Hematopoietic multipotent progenitor cell (in vitro differentiated cells): ENCODE data around the gene ABI3. TPM values are rescaled to one million over a fixed set of nuclear protein-coding genes. Genes with fewer than 3 reads are reported as not detected.
"Not testable (repeated sequence)": the region's sequence is repeated elsewhere in the genome, so short reads cannot be mapped to it uniquely, and the experiment has no call there.

Experiments
- DNase-seq, 3 donors: peaks; one replicate each; pipeline ENCODE4 v3.0.0-alpha.2; 2011 to 2015; ENCODE audit warnings: low read depth in 2 of 3, low spot score in 2 of 3
- total RNA-seq: library from RNA; depleted of rRNA; stranded (reverse); fragments of >200 nt; gene quantifications from one replicate; pipeline ENCODE4 v1.2.3, GENCODE V29; 2012

The ABI3 gene
- total RNA-seq, 1 donor: 0.54 TPM

DNA sequence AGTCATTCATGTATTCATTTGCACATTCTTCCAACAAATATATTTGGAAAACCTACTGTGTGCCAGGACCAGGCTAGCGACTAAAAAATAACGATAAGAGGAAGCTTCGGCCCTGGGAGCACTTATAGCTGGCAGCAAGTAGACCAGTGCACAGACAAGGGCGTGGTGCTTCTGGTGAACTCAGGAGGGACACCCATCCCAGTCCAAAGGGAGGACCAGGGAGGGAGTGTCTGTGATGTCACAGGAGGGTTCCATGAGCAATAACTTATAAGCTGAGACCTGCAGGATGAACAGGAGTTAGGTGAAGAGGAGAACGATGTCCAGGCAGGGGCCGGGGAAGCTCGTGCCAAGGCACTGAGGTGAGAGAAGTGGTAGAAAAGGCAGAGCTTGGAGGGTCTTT is 37.4 kb downstream of the ABI3 start:
- no peak for DNase-seq

- DNase-seq: no peak
Measured at GRCh38 chr17:49249292-49249794, 38.8 kb downstream of the ABI3 start.

GRCh38 chr17:49249890-49250522 is 39.5 kb downstream of the ABI3 start:
- no peak for DNase-seq

- DNase-seq: no peak
Measured at GRCh38 chr17:49252148-49252695, 41.7 kb downstream of the ABI3 start.

- no peak for DNase-seq
Measured at GRCh38 chr17:49254066-49254465, 43.6 kb downstream of the ABI3 start.

GRCh38 chr17:49255125-49255524 is 44.6 kb downstream of the ABI3 start:
- DNase-seq: peak in 1 of 3 donors; percentile 47

GRCh38 chr17:49258394-49258793 is 47.9 kb downstream of the ABI3 start:
- DNase-seq: no peak

DNA sequence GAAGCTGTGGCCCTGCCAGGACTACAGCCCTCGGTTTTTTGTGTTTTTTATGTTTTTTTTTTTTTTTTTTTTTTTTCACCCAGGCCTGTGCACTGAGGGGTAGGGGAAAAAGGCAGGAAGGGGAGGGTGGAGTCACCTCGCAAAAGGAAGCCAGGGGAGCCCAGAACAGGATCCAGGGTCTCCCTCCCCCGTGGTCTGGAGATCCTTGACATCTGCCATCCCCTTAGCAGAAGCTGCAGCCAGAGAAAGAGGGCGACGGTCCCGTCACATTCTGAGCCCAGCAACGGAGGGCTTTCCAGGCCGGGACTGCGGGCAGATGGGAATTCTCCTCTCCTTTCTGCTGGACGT is 49.1 kb downstream of the ABI3 start:
- DNase-seq: no peak

DNA sequence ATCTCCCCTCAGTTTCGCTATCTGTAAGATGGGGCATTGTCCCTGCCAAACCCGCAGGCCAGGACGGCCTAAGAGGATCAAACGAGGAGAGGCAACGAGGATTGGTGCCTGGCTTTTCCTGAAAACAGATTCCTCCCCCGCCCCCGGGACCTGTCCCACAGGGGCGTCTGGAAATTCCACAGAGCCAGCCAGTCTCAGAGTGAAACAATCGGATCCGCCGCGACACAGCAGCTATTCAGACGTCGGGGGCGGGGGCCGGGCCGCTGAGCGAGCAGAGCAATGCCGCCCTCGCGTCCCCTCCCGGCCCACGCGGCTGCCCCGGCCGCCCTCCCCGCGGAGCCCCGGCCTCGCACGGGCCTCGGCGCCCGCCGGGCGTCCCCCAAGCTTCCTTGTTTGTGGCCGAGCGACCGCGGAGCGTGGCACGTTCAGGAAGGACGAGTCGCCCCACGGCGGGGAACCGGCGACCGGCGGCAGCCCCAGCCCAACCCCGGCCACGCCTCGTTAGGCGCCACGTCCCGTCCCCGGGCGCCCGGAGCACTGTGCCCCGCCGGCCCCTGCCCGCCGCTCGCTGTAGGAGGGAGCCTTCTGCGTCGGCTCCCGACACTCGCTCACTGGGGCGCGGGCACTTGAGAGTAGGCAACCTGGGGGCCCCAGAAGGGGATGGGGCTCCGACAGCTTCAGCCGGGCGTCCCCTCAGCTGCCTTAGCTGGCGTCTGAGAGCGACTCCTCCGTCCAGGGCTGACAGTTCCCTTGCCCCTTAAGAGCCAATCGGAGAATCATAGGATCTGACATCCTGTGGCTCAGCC is 49.7 kb downstream of the ABI3 start:
- peak; percentile 19 to 69 (median 66) for DNase-seq

DNA sequence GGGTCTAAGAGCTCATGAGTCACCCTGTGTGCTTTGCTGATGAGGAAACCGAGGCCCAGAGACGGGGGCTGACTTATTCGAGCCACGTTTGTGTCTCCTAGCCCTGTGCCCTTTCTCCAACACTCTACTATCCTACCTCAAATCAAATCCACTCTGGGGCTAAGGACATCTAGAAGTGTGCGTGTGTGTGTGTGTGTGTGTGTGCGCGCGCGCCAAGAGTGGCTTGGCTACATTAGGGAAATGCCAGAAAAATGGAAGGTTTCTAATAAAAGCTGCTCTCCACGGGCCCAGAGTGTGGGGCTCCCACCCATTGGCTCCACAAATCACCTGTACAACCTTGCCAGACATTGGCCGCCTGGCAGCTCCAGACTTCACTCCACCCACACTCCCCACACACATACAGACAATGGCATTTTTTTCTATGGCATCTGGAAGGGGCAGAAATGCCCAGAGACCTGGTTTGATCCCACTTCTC is 50.3 kb downstream of the ABI3 start:
- DNase-seq: peak in 1 of 3 donors; percentile 14

DNA sequence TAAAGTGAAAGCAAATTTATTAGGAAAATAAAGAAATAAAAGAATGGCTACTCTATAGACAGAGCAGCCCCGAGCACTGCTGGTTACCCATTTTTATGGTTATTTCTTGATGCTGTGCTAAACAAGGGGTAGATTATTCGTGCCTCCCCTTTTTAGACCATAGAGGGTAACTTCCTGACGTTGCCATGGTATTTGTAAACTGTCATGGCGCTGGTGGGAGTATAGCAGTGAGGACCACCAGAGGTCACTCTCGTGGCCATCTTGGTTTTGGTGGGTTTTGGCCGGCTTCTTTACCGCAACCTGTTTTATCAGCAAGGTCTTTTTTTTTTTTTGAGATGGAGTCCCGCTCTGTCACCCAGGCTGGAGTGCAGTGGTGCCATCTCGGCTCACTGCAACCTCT is 51.0 kb downstream of the ABI3 start:
- not testable (repeated sequence) for DNase-seq

DNA sequence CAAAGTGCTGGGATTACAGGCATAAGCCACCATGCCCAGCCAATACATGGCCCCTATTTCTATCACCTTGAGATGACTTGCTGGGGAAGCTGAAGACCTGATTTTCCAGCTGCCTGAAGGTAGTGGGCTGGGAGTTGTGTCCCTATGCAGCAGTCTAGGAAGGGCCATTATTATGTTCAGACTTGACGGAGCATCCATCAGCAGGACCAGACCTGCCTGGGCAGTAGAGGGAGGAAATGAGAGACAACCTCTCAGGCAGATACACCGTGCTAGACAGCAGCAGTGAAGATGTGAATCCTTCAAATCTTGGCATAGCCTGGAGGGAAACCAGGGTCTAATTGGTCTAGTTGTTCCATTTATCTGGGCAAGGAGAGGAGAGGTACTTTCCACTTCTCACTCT is 55.7 kb downstream of the ABI3 start:
- no peak for DNase-seq

DNA sequence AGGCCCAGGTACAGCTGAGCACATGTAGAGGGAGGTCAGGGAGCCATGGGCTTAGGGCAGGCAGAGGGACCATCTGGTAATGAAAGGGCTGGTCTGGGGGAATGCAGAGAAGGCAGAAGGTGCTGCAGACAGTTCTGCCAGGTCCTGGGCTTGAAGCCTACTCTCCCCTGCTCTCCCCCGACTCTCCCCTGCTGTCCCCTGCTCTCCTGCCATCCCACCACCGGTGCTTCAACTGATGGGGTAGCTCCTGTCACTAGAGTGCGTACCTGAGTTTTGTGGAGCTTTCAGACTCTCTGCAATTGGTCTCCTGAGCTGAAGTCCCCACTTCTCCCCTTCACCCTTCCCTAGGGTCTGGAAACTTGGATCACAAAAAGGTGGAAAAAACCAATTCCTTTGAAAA is 57.4 kb downstream of the ABI3 start:
- DNase-seq: no peak

DNA sequence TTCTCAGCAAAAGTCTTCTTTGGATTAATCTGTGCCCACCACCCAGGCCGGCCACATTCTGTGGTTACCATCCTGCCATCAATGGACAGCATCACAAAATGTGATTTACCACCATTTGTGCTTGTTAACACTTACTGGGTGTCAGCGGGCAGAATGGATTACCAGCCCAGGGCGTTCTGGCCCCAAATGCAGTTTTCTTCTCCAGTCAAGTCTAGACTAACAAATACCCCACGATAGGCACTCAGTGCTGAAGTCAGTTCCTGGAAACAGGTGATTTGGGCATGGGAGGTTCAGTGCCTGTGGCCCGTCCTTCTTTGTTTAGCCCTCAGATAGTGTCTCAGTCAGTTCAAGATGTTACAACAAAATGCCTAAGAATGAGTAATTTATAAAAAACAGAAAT is 58.8 kb downstream of the ABI3 start:
- no peak for DNase-seq

Other genes with a start within 250 kb of the ABI3 start
- not detected for gene GIP, start 242.1 kb upstream of the ABI3 start, total RNA-seq
- under 0.01 TPM for gene IGF2BP1, start 213.3 kb upstream of the ABI3 start, total RNA-seq
- not detected for gene B4GALNT2, start 77.9 kb upstream of the ABI3 start, total RNA-seq
- gene GNGT2, start 133 bp upstream of the ABI3 start, total RNA-seq: 0.27 TPM
- under 0.01 TPM for gene PHOSPHO1, start 20.1 kb downstream of the ABI3 start, total RNA-seq
- gene ZNF652, start 151.5 kb downstream of the ABI3 start, total RNA-seq: 15.1 TPM
- 102 TPM for gene PHB1, start 204.2 kb downstream of the ABI3 start, total RNA-seq